Measurements from ENCODE around the gene PAX2. TPM values are rescaled to one million over a fixed set of nuclear protein-coding genes. Genes with fewer than 3 reads are reported as not detected.

Gene PAX2
- total RNA-seq, 4 donors from 2014 or later, result not detected

GRCh38 chr10:100812978-100813377 lies 67.6 kb downstream of the PAX2 start:
- Histone ChIP-seq H3K27me3 (peaks cover 98% of the 10 kb centered on the region), H3K36me3 (no peaks in the 10 kb centered on the region), H3K27ac (no peak overlapping the region), H3K9me3 (no peaks in the 10 kb centered on the region), H3K4me3 (no peak overlapping the region), H3K4me1 (no peaks in the 10 kb centered on the region)
- TF ChIP-seq EP300 (IDR thresholded peaks at IDR 0.05; ENCODE audit: low read depth), result no peak
- TF ChIP-seq, protein P1, sequence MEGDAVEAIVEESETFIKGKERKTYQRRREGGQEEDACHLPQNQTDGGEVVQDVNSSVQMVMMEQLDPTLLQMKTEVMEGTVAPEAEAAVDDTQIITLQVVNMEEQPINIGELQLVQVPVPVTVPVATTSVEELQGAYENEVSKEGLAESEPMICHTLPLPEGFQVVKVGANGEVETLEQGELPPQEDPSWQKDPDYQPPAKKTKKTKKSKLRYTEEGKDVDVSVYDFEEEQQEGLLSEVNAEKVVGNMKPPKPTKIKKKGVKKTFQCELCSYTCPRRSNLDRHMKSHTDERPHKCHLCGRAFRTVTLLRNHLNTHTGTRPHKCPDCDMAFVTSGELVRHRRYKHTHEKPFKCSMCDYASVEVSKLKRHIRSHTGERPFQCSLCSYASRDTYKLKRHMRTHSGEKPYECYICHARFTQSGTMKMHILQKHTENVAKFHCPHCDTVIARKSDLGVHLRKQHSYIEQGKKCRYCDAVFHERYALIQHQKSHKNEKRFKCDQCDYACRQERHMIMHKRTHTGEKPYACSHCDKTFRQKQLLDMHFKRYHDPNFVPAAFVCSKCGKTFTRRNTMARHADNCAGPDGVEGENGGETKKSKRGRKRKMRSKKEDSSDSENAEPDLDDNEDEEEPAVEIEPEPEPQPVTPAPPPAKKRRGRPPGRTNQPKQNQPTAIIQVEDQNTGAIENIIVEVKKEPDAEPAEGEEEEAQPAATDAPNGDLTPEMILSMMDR (IDR thresholded peaks at IDR 0.05), result no peak
- TF ChIP-seq POLR2AphosphoS5 (IDR thresholded peaks at IDR 0.05), result no peak
- no peak for TF ChIP-seq POLR2A (IDR thresholded peaks at IDR 0.05)
- DNase-seq, result no peak
- intact Hi-C loops (cut with DNase I; ENCODE audit: low total_unique reads), result no loop called here
- WGBS, 2 donors (ENCODE audit: low coverage in 1 of 2), result 62 to 71% methylated on average over 1 to 6 of the region's 6 CpGs
- in situ Hi-C loops (cut with MboI; ENCODE audit: low pct_ligation_motif_present in 1 of 4, low pct_unique_long_range_greater_than_20kb in 1 of 4, low sequenced_read_pairs in 3 of 4), result no loop called here

DNA sequence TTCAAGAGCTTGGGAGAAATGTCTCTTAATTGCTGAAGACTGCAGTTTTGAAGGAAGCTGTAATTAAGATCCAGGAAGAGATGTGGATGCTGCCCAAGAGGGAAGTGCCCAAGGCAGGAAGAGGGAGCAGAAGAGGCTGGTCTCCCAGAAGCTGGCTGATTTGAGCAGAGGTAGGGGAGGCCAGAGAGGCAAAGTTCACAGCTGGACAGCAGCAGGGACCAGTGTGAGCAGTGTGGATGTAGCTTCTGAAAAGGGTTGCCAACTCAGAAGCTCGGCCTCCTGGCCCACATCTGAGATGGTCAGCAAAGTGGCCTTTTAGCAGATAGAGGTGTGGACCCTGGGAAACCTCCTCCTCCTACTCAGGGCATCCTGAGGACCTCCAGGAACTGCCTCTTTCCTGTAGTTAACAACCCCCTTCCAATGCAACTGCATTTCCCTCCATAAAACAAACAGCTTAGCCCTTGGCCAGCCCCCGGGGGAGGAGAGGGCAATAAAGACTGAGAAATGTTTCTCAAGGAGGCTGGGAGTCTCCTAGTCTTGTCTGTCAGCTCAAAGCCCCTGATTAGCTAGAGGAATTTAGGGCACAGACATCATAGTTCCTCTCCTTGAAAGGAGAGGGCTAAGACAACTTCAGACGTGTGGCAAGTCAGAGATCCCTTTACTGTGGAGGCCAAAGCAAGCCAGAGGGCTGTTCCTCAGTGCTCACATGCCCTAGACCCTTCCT lies 69.5 kb downstream of the PAX2 start:
- H3K4me3 ChIP-seq, result no peak overlapping the region
- H3K27me3 ChIP-seq, result peaks cover 96% of the 10 kb centered on the region
- TF ChIP-seq POLR2AphosphoS5 (IDR thresholded peaks at IDR 0.05) (no peak), EP300 (IDR thresholded peaks at IDR 0.05; ENCODE audit: low read depth) (no peak), POLR2A (IDR thresholded peaks at IDR 0.05) (no peak)
- TF ChIP-seq, protein P1 (IDR thresholded peaks at IDR 0.05), result no peak
- no peaks in the 10 kb centered on the region for H3K9me3 ChIP-seq
- in situ Hi-C loops (cut with MboI; ENCODE audit: low pct_ligation_motif_present in 1 of 4, low pct_unique_long_range_greater_than_20kb in 1 of 4, low sequenced_read_pairs in 3 of 4), result no loop called here
- intact Hi-C loops (cut with DNase I; ENCODE audit: low total_unique reads), result no loop called here
- no peak overlapping the region for H3K27ac ChIP-seq
- 0 to 14% methylated on average over 1 to 3 of the region's 3 CpGs for WGBS, 2 donors (ENCODE audit: low coverage in 1 of 2)
- no peak for DNase-seq
- no peaks in the 10 kb centered on the region for H3K4me1 ChIP-seq
- H3K36me3 ChIP-seq, result no peaks in the 10 kb centered on the region

DNA sequence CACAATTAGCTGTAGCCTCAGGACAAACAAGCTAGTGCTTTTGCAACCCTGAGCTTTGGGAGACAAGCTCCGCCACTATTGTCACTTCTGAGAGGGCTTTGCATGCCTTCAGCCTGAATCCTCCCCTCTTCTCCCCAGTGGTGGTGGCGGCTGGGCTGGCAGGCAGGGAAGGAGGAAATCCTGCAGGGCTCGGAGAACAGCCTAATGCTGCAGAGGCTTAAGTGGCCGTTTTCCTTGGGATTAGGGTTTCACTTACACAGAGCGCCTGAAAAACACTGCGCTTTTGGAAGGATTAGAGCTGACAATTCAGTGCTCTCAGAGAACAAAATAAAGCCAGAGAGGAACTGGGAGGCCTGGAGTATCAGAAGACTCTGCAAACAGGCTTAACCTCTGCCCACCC lies 71.3 kb downstream of the PAX2 start:
- H3K4me1 ChIP-seq, result no peaks in the 10 kb centered on the region
- intact Hi-C loops (cut with DNase I; ENCODE audit: low total_unique reads) (no loop called here), in situ Hi-C loops (cut with MboI; ENCODE audit: low pct_ligation_motif_present in 1 of 4, low pct_unique_long_range_greater_than_20kb in 1 of 4, low sequenced_read_pairs in 3 of 4) (no loop called here)
- H3K27me3 ChIP-seq, result peaks cover 96% of the 10 kb centered on the region
- no peak for DNase-seq
- H3K4me3 ChIP-seq, result no peak overlapping the region
- no peaks in the 10 kb centered on the region for H3K36me3 ChIP-seq
- no peaks in the 10 kb centered on the region for H3K9me3 ChIP-seq
- 62 to 100% methylated on average over 1 to 6 of the region's 6 CpGs for WGBS, 2 donors (ENCODE audit: low coverage in 1 of 2)
- no peak overlapping the region for H3K27ac ChIP-seq
- TF ChIP-seq POLR2A (IDR thresholded peaks at IDR 0.05), result no peak
- TF ChIP-seq, protein P1 (IDR thresholded peaks at IDR 0.05), result no peak
- no peak for TF ChIP-seq POLR2AphosphoS5 (IDR thresholded peaks at IDR 0.05)
- no peak for TF ChIP-seq EP300 (IDR thresholded peaks at IDR 0.05; ENCODE audit: low read depth)

DNA sequence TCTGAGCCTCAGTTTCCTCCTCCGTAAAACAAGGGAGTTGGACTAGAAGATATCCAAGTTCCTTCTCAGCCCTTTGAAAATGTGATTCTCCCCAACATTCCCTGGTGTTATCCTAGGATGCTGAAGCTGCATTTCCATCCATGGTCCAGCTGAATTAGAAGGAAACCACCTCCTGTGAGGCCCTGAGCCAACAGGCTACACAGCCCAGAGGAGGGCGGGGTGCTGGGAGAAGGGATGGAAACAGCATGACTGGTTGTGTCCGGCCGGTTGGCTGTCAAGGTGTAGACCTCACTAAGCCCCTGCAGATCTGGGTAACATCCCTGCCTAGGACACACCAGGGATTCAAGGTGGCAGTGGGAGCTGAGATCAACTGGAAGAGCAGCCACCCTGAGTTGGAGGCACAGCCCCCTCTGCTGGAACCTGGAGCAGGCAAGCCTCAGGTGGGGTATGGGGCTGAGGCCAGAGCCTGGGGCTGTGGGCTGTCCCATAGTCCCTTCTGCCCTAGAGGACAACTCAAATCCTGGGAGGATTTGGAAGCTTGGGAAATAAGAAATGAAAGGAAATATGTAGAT lies 72.0 kb downstream of the PAX2 start:
- no peaks in the 10 kb centered on the region for H3K9me3 ChIP-seq
- H3K36me3 ChIP-seq, result no peaks in the 10 kb centered on the region
- TF ChIP-seq, protein P1 (IDR thresholded peaks at IDR 0.05), result no peak
- TF ChIP-seq POLR2AphosphoS5 (IDR thresholded peaks at IDR 0.05), result no peak
- TF ChIP-seq EP300 (IDR thresholded peaks at IDR 0.05; ENCODE audit: low read depth), result no peak
- no peak for TF ChIP-seq POLR2A (IDR thresholded peaks at IDR 0.05)
- H3K4me3 ChIP-seq, result no peak overlapping the region
- DNase-seq, result no peak
- peaks cover 96% of the 10 kb centered on the region for H3K27me3 ChIP-seq
- 78% methylated on average over 4 of the region's 4 CpGs; no CpG with 5 or more reads in 1 of the 2 donors for WGBS, 2 donors (ENCODE audit: low coverage in 1 of 2)
- no peak overlapping the region for H3K27ac ChIP-seq
- H3K4me1 ChIP-seq, result no peaks in the 10 kb centered on the region
- intact Hi-C loops (cut with DNase I; ENCODE audit: low total_unique reads), result no loop called here
- in situ Hi-C loops (cut with MboI; ENCODE audit: low pct_ligation_motif_present in 1 of 4, low pct_unique_long_range_greater_than_20kb in 1 of 4, low sequenced_read_pairs in 3 of 4), result no loop called here
